Right atrium auricular region (tissue), 2 donors: ENCODE measurements around the gene PCDHGB5. TPM values are rescaled to one million over a fixed set of nuclear protein-coding genes. Genes with fewer than 3 reads are reported as not detected.
"Not testable (repeated sequence)": the region's sequence is repeated elsewhere in the genome, so short reads cannot be mapped to it uniquely, and the experiment has no call there.

Experiments used
- DNase-seq: peaks from one replicate; pipeline ENCODE4 v3.0.0-alpha.2; 2019; ENCODE audit warnings: low spot score
- H3K27ac ChIP-seq, 2 donors: fragments of 200-600 bp; sonication (generic); 1 replicate in 1 of 2; 2 replicates in 1 of 2; pipeline ENCODE4 v1.5.1; 2016 to 2019
- H3K27me3 ChIP-seq, 2 donors: fragments of 200-600 bp; sonication (generic); one replicate each; pipeline versions ENCODE4 v1.5.1 to v1.6.0; 2017 to 2019
- H3K36me3 ChIP-seq: fragments of 200-600 bp; sonication (generic); one replicate; pipeline ENCODE4 v1.5.1; 2016
- H3K4me1 ChIP-seq, 2 donors: fragments of 200-600 bp; sonication (generic); one replicate each; pipeline versions ENCODE4 v1.5.1 to v1.6.0; 2017 to 2019
- H3K4me3 ChIP-seq, 2 donors: fragments of 200-600 bp; sonication (generic); 1 replicate in 1 of 2; 2 replicates in 1 of 2; pipeline ENCODE4 v1.5.1; 2017 to 2019; ENCODE audit warnings: mild to moderate bottlenecking in 1 of 2, moderate library complexity in 1 of 2
- H3K9me3 ChIP-seq, 2 donors: fragments of 200-600 bp; sonication (generic); one replicate each; pipeline ENCODE4 v1.5.1; 2019
- total RNA-seq, 2 donors: library from RNA; depleted of rRNA; stranded (reverse); fragments of >200 nt; gene quantifications; one replicate each; pipeline ENCODE4 v1.1.0, GENCODE V29; 2016
- TF ChIP-seq, protein P1 (sequence below), 2 donors: fragments of 200-600 bp; sonication (generic); IDR thresholded peaks; one replicate each; pipeline ENCODE4 v1.5.1; 2019; ENCODE audit warnings: antibody characterized with exemption in 2 of 2

PCDHGB5 gene
- total RNA-seq, 2 donors from 2014 or later, result 9.7 TPM

DNA sequence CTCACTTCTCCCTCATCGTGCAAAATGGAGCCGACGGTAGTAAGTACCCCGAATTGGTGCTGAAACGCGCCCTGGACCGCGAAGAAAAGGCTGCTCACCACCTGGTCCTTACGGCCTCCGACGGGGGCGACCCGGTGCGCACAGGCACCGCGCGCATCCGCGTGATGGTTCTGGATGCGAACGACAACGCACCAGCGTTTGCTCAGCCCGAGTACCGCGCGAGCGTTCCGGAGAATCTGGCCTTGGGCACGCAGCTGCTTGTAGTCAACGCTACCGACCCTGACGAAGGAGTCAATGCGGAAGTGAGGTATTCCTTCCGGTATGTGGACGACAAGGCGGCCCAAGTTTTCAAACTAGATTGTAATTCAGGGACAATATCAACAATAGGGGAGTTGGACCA, 33.5 kb downstream of the PCDHGB5 start:
- H3K4me1 ChIP-seq, result peaks cover 0 to 18% of the 10 kb centered on the region in 2 donors
- TF ChIP-seq, protein P1, sequence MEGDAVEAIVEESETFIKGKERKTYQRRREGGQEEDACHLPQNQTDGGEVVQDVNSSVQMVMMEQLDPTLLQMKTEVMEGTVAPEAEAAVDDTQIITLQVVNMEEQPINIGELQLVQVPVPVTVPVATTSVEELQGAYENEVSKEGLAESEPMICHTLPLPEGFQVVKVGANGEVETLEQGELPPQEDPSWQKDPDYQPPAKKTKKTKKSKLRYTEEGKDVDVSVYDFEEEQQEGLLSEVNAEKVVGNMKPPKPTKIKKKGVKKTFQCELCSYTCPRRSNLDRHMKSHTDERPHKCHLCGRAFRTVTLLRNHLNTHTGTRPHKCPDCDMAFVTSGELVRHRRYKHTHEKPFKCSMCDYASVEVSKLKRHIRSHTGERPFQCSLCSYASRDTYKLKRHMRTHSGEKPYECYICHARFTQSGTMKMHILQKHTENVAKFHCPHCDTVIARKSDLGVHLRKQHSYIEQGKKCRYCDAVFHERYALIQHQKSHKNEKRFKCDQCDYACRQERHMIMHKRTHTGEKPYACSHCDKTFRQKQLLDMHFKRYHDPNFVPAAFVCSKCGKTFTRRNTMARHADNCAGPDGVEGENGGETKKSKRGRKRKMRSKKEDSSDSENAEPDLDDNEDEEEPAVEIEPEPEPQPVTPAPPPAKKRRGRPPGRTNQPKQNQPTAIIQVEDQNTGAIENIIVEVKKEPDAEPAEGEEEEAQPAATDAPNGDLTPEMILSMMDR (IDR thresholded peaks at IDR 0.05), result no peak
- peak overlapping the region; percentile 9 to 43 for H3K4me3 ChIP-seq
- no peaks in the 10 kb centered on the region for H3K27me3 ChIP-seq
- no peak for DNase-seq
- peaks cover 7% of the 10 kb centered on the region for H3K36me3 ChIP-seq
- H3K9me3 ChIP-seq, result peaks cover 8 to 90% of the 10 kb centered on the region in 2 donors
- peak overlapping the region in 1 of 2 donors; percentile 4 for H3K27ac ChIP-seq

DNA sequence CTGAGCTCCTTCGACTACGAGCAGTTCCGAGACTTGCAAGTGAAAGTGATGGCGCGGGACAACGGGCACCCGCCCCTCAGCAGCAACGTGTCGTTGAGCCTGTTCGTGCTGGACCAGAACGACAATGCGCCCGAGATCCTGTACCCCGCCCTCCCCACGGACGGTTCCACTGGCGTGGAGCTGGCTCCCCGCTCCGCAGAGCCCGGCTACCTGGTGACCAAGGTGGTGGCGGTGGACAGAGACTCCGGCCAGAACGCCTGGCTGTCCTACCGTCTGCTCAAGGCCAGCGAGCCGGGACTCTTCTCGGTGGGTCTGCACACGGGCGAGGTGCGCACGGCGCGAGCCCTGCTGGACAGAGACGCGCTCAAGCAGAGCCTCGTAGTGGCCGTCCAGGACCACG, 34.6 kb downstream of the PCDHGB5 start:
- Histone ChIP-seq H3K4me1 (peaks cover 0 to 18% of the 10 kb centered on the region in 2 donors), H3K9me3 (peaks cover 13 to 88% of the 10 kb centered on the region in 2 donors)
- H3K36me3 ChIP-seq, H3K27ac ChIP-seq, DNase-seq, H3K4me3 ChIP-seq, H3K27me3 ChIP-seq: not testable (repeated sequence)

DNA sequence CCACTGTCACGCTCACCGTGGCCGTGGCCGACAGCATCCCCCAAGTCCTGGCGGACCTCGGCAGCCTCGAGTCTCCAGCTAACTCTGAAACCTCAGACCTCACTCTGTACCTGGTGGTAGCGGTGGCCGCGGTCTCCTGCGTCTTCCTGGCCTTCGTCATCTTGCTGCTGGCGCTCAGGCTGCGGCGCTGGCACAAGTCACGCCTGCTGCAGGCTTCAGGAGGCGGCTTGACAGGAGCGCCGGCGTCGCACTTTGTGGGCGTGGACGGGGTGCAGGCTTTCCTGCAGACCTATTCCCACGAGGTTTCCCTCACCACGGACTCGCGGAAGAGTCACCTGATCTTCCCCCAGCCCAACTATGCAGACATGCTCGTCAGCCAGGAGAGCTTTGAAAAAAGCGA, 35.0 kb downstream of the PCDHGB5 start:
- Histone ChIP-seq H3K4me1 (peaks cover 0 to 18% of the 10 kb centered on the region in 2 donors), H3K9me3 (peaks cover 11 to 87% of the 10 kb centered on the region in 2 donors)
- not testable (repeated sequence) for H3K4me3 ChIP-seq, DNase-seq, H3K36me3 ChIP-seq, H3K27me3 ChIP-seq, H3K27ac ChIP-seq

DNA sequence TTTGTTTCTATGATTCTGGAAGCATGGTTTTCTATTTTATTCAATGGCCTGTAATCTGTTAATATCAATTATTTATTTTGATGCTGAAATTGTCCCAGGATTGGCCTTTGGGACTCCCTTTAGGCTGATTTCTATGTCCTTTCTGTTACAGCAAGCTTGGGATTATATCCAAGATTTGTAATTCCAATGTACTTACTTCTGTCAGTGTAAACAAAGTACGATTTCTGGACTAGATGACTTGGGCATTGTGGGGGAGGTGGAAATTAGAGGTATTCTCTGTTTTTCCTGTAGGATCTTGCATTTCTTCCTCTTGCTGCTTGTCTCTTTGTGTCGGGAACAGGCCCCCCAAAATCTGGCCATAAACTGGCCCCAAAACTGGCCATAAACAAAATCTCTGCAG, 36.3 kb downstream of the PCDHGB5 start:
- TF ChIP-seq, protein P1 (IDR thresholded peaks at IDR 0.05), result no peak
- H3K4me1 ChIP-seq, result peaks cover 0 to 18% of the 10 kb centered on the region in 2 donors
- no peak for DNase-seq
- no peak overlapping the region for H3K27ac ChIP-seq
- no peaks in the 10 kb centered on the region for H3K36me3 ChIP-seq
- H3K27me3 ChIP-seq, result no peaks in the 10 kb centered on the region
- H3K4me3 ChIP-seq, result no peak overlapping the region
- peaks cover 7 to 74% of the 10 kb centered on the region in 2 donors for H3K9me3 ChIP-seq

DNA sequence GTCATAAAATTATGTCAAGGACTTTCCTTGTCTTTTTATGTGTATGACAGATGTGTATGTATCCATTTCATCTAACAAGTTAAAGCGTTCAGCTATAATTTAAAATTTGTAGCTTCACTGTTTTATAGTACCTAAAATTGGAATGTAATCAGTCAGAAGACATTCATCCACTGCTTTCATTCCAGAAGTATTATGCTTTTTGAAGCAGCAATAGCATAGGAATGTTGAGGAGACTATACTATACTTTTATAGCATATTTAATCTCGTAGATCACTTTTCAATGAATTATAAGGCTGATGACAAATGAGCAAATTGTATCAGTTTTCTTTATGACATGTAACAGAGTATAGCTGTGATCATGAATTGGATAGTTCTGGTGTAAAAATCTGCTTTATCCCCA, 39.5 kb downstream of the PCDHGB5 start:
- Histone ChIP-seq H3K9me3 (peaks cover 11 to 79% of the 10 kb centered on the region in 2 donors), H3K27me3 (no peaks in the 10 kb centered on the region), H3K36me3 (no peaks in the 10 kb centered on the region), H3K4me1 (peaks cover 0 to 3% of the 10 kb centered on the region in 2 donors), H3K4me3 (no peak overlapping the region), H3K27ac (no peak overlapping the region)
- TF ChIP-seq, protein P1 (IDR thresholded peaks at IDR 0.05), result no peak
- DNase-seq, result no peak

DNA sequence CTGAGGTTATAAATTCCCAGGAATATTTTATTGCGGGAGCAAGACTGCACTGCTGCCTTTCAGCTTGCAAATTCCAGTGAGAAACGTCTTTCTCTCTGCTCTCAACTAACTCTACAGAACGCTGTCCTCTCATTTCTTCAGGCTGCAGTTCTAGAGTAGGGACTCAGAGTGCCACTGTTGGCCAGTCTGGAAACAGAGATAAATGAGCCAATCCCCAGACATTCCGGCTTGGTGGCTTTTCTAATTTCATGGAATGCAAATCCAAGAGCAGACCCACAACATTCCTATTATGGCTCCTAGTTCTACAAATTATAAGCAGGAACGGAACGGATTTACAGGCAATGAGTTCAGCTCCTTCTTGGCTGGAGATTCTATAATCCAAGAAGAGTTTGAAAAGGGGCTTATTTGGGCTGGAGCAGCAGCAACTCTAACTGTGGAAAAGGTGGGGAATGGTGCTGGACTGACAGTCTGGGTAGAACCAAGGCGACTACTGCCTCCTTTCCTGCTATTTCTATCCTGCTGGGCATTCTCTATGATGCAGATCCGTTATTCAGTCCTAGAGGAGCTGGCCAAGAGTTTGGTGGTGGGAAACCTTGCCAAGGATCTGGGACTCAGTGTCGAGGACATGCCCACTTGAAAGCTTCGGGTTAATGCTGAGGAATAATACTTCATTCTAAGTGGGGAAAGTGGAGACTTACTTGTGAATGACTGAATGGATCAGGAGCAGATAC, 41.8 kb downstream of the PCDHGB5 start:
- Histone ChIP-seq H3K4me1 (no peaks in the 10 kb centered on the region), H3K27me3 (no peaks in the 10 kb centered on the region), H3K36me3 (no peaks in the 10 kb centered on the region), H3K9me3 (peaks cover 11 to 68% of the 10 kb centered on the region in 2 donors), H3K4me3 (no peak overlapping the region), H3K27ac (no peak overlapping the region)
- TF ChIP-seq, protein P1 (IDR thresholded peaks at IDR 0.05), result no peak
- no peak for DNase-seq

DNA sequence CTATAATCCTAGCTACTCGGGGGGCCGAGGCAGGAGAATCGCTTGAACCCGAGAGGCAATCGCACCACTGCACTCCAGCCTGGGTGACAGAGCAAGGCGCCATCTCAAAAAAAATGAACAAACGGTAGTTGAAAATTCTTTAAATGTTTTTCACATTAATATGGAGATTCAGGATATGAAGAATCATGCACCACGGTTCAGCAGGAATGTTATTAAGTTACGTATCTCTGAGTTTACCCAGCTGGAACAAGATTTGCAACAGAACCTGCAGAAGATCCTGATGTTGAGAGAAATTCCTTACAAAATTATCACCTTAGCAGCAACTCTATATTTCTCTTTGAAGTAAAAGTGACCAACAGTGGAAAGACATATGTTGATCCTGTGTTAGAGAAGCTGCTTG, 42.6 kb downstream of the PCDHGB5 start:
- TF ChIP-seq, protein P1 (IDR thresholded peaks at IDR 0.05), result no peak
- Histone ChIP-seq H3K9me3 (peaks cover 11 to 66% of the 10 kb centered on the region in 2 donors), H3K4me1 (no peaks in the 10 kb centered on the region), H3K27me3 (no peaks in the 10 kb centered on the region), H3K4me3 (no peak overlapping the region), H3K36me3 (no peaks in the 10 kb centered on the region), H3K27ac (no peak overlapping the region)
- DNase-seq, result no peak
